Common myeloid progenitor, CD34-positive (primary cell): Measurements from ENCODE around the gene RUBCN.
"Not testable (repeated sequence)": the region's sequence is repeated elsewhere in the genome, so short reads cannot be mapped to it uniquely, and the experiment has no call there.

Experiments used
- CTCF ChIA-PET: fragments of 350-600 bp; sonication (Branson Sonifier 250); formaldehyde crosslinking; loops from one replicate; lab custom pipeline; 2021; ENCODE audit warnings: antibody characterized with exemption; lab: Charles Lee
- POLR2A ChIA-PET: fragments of 350-600 bp; sonication (Branson Sonifier 250); formaldehyde crosslinking; loops from one replicate; lab custom pipeline; 2021; ENCODE audit warnings: antibody characterized with exemption; lab: Charles Lee
- DNase-seq, 3 donors: peaks; one replicate each; pipeline versions ENCODE4 v3.0.0 to v3.0.0-alpha.2; 2013
- H3K27ac ChIP-seq, 2 experiments: 1 replicate in 1 of 2; 2 replicates in 1 of 2; pipeline ENCODE4 v1.7.0; 2013; ENCODE audit warnings: inconsistent platforms in 2 of 2, low read length in 2 of 2, mild to moderate bottlenecking in 2 of 2, low read depth in 1 of 2, moderate library complexity in 1 of 2; ENCODE audit not compliant: severe bottlenecking in 2 of 2, insufficient read depth in 1 of 2, poor library complexity in 1 of 2
- H3K27me3 ChIP-seq, 5 experiments: replicated peaks in 2 of 5; 1 replicate in 3 of 5; 2 replicates in 2 of 5; pipeline versions ENCODE4 v1.6.1 to v1.7.0; 2013; ENCODE audit warnings: low read length in 4 of 5, mild to moderate bottlenecking in 2 of 5, moderate library complexity in 2 of 5, inconsistent platforms in 1 of 5; ENCODE audit not compliant: insufficient read depth in 5 of 5, control insufficient read depth in 4 of 5
- H3K36me3 ChIP-seq, 4 experiments: 1 replicate in 2 of 4; 2 replicates in 2 of 4; pipeline versions ENCODE4 v1.6.1 to v1.7.0; 2013; ENCODE audit warnings: low read length in 3 of 4, control low read depth in 1 of 4, mild to moderate bottlenecking in 1 of 4; ENCODE audit not compliant: control insufficient read depth in 4 of 4, insufficient read depth in 4 of 4
- H3K4me1 ChIP-seq, 4 experiments: 1 replicate in 3 of 4; 2 replicates in 1 of 4; pipeline versions ENCODE4 v1.6.1 to v1.7.1; 2013; ENCODE audit warnings: low read length in 3 of 4, mild to moderate bottlenecking in 3 of 4, control low read depth in 1 of 4, inconsistent platforms in 1 of 4, moderate library complexity in 1 of 4; ENCODE audit not compliant: control insufficient read depth in 4 of 4, insufficient read depth in 4 of 4; ENCODE audit errors: control extremely low read depth in 1 of 4
- H3K4me3 ChIP-seq, 7 experiments: 1 replicate in 4 of 7; 2 replicates in 3 of 7; pipeline versions ENCODE4 v1.5.1 to v1.7.0; 2013; ENCODE audit warnings: mild to moderate bottlenecking in 7 of 7, low read length in 6 of 7, moderate library complexity in 6 of 7, inconsistent platforms in 2 of 7, low read depth in 2 of 7, control low read depth in 1 of 7; ENCODE audit not compliant: insufficient read depth in 4 of 7, control insufficient read depth in 1 of 7; ENCODE audit errors: extremely low read depth in 1 of 7
- H3K9me3 ChIP-seq, 5 experiments: 1 replicate in 4 of 5; 2 replicates in 1 of 5; pipeline versions ENCODE4 v1.6.1 to v1.7.1; 2013; ENCODE audit warnings: low read length in 4 of 5, mild to moderate bottlenecking in 2 of 5, inconsistent platforms in 1 of 5, low read depth in 1 of 5, moderate library complexity in 1 of 5; ENCODE audit not compliant: control insufficient read depth in 4 of 5, insufficient read depth in 2 of 5; ENCODE audit errors: control extremely low read depth in 1 of 5
- WGBS: methylation state at CpG from one replicate; pipeline ENCODE4 v1.1.5; 2013; ENCODE audit not compliant: insufficient coverage; 5-methylcytosine and 5-hydroxymethylcytosine counted together

Gene RUBCN

DNA sequence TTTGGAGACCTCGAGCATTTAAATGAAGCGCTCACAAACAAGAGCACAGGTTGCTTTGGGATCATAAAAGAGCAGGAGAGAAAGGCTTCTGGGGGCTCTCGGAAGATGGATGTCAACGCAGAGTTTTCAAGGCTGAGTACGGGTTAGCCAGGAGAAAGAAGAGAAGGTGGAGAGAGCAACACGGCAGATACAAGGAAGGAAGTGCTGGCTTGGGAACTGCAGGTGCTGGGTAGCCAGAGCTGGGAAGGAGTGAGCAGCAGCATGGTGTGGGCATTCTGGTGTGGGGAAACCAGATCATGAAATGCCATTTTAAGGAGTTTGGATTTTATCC, 580 bp upstream of the RUBCN start:
- Histone ChIP-seq H3K27me3 (no peaks in the 10 kb centered on the region), H3K9me3 (no peaks in the 10 kb centered on the region), H3K4me3 (peak overlapping the region; percentile 76 to 95 (median 88)), H3K36me3 (no peaks in the 10 kb centered on the region), H3K27ac (peak overlapping the region; percentile 34 to 71), H3K4me1 (peaks cover 7 to 30% (median 29%) of the 10 kb centered on the region in 4 experiments)
- CTCF ChIA-PET = interaction anchor here (1.2 kb wide), 1 partner anchor 12 kb away, joined by 5 read pairs; no protein-coding TSS in a partner anchor
- no peak for DNase-seq
- POLR2A ChIA-PET = no interaction called here
- WGBS = 0% methylated on average over 5 of the region's 6 CpGs

DNA sequence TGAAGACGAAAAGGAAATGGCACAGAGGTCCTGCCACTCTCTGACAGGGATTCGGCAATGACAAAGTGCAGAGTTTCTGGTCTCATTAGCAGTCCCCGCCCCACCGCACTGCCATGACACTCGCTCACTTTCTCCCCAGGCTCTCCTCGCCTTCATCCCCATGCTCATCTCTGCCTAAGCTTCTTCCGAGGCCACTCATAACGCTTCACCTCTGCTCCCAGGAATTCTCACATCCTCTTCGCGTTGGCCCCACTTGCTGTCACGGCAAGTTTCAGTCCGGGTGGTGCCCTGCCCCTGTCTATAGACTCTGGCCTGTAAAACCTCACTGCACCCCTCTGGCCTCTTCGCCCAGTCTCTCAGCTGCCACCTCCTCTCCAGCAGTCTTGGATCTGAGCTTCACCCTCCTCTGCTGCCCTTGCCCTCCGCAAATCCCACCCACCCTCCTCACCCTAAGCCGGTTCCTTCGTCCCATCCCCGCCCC, 654 bp downstream of the RUBCN start:
- Histone ChIP-seq H3K27me3 (no peaks in the 10 kb centered on the region), H3K9me3 (no peaks in the 10 kb centered on the region), H3K4me1 (peaks cover 7 to 30% (median 29%) of the 10 kb centered on the region in 4 experiments), H3K36me3 (no peaks in the 10 kb centered on the region), H3K4me3 (peak overlapping the region; percentile 76 to 95 (median 88)), H3K27ac (peak overlapping the region; percentile 7 to 72)
- ChIA-PET POLR2A (no interaction called here), CTCF (interaction anchor here (1.0 to 1.1 kb wide), 2 partner anchors 13 to 66 kb away, joined by 3 read pairs; partner anchors contain the start of gene FYTTD1)
- peak in 2 of 3 donors; percentile 37 to 48 for DNase-seq
- 5% methylated on average over 17 of the region's 17 CpGs for WGBS

DNA sequence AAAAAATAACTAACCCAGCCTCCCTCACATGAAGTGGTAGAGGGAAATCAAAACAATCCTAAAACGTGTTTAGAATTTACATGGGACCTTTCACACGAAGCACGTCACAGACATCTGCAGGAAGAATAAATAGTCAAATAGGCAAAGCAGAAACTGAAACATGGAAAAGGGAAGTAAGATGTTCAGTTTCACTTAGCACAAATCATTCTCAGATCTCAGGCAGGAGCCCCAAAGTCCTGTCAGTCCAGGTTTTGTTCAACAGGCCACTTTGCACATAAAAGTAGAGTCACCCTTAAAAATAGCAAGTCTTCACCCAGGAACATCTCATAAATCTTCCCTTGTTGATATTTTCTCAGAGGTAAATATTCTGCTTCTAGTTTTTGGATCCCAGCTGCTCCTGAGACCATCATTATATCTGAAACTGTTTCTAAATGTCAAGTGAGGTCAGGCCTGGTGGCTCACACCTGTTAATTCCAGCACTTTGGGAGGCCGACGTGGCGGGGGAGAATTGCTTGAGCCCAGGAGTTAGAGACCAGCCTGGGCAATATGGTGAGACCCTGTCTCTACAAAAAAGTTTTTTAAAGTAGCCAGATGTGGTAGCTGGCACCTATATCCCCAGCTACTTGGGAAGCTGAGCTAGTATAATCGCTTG, 1.9 kb downstream of the RUBCN start:
- H3K27ac ChIP-seq = peak overlapping the region in 1 of 2 experiments; percentile 38
- H3K4me3 ChIP-seq = peak overlapping the region in 4 of 7 experiments; percentile 6 to 62 (median 42)
- peaks cover 7 to 30% (median 29%) of the 10 kb centered on the region in 4 experiments for H3K4me1 ChIP-seq
- POLR2A ChIA-PET = no interaction called here
- H3K36me3 ChIP-seq = no peaks in the 10 kb centered on the region
- no peaks in the 10 kb centered on the region for H3K9me3 ChIP-seq
- WGBS = 94% methylated on average over 3 of the region's 7 CpGs
- peak; percentile 64 to 89 (median 84) for DNase-seq
- CTCF ChIA-PET = interaction anchor here (0.6 to 0.8 kb wide), 3 partner anchors 12 to 397 kb away, joined by 3 read pairs; no protein-coding TSS in a partner anchor
- H3K27me3 ChIP-seq = no peaks in the 10 kb centered on the region

DNA sequence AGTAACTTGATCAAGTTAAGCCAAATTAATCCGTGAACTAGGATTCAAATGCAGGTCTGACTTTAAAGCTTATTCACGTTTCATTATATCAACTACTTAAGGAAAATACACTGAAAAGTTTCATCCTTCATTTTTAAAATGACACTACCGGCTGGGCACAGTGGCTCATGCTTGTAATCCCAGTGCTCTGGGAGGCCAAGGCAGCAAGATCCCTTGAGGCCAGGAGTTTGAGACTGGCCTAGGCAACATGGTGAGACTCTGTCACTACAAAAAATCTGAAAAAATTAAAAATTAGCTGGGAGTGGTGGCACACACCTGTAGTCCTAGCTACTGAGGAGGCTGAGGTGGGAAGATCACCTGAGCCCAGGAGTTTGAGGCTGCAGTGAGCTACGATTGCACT, 3.7 kb downstream of the RUBCN start:
- DNase-seq = no peak
- ChIA-PET POLR2A (no interaction called here), CTCF (interaction anchor here (1.1 to 1.7 kb wide), 4 partner anchors 16 to 32 kb away, joined by 3 to 7 read pairs (median 4); no protein-coding TSS in a partner anchor)
- WGBS = 100% methylated on average over 3 of the region's 4 CpGs
- H3K4me1 ChIP-seq = peaks cover 7 to 35% (median 29%) of the 10 kb centered on the region in 4 experiments
- no peaks in the 10 kb centered on the region for H3K36me3 ChIP-seq
- no peak overlapping the region for H3K27ac ChIP-seq
- no peaks in the 10 kb centered on the region for H3K27me3 ChIP-seq
- H3K4me3 ChIP-seq = no peak overlapping the region
- no peaks in the 10 kb centered on the region for H3K9me3 ChIP-seq

DNA sequence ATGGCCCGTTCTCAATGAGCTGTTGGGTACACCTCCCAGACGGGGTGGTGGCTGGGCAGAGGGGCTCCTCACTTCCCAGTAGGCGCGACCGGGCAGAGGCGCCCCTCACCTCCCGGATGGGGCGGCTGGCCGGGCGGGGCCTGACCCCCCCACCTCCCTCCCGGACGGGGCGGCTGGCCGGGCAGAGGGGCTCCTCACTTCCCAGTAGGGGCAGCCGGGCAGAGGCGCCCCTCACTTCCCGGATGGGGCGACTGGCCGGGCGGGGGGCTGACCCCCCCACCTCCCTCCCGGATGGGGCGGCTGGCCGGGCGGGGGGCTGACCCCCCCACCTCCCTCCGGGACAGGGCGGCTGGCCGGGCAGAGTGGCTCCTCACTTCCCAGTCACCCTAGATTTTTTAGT, 5.2 kb downstream of the RUBCN start:
- POLR2A ChIA-PET, H3K27ac ChIP-seq, H3K27me3 ChIP-seq, H3K36me3 ChIP-seq, H3K9me3 ChIP-seq, CTCF ChIA-PET, H3K4me3 ChIP-seq, DNase-seq: not testable (repeated sequence)
- peaks cover 3 to 27% (median 21%) of the 10 kb centered on the region in 4 experiments for H3K4me1 ChIP-seq
- WGBS = no CpG with 5 or more reads among the region's 27 CpGs

DNA sequence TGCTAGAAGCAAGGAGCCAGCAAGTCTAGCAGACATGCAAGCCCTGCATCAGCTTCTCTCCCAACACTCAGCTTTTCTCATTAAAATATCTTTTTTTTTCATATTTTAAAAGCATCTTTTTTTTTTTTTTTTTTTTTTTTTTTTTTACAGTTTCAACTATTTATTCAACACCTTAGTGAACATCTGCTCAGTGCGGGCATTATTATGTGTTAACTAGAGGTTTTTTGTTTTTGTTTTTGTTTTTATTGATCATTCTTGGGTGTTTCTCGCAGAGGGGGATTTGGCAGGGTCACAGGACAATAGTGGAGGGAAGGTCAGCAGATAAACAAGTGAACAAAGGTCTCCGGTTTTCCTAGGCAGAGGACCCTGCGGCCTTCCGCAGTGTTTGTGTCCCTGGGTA, 5.9 kb downstream of the RUBCN start:
- H3K27ac ChIP-seq, H3K9me3 ChIP-seq, H3K4me3 ChIP-seq, H3K36me3 ChIP-seq, POLR2A ChIA-PET, CTCF ChIA-PET, H3K27me3 ChIP-seq: not testable (repeated sequence)
- DNase-seq = peak in 1 of 3 donors; percentile 29
- WGBS = no CpG with 5 or more reads among the region's 5 CpGs
- peaks cover 2 to 23% (median 17%) of the 10 kb centered on the region in 4 experiments for H3K4me1 ChIP-seq

DNA sequence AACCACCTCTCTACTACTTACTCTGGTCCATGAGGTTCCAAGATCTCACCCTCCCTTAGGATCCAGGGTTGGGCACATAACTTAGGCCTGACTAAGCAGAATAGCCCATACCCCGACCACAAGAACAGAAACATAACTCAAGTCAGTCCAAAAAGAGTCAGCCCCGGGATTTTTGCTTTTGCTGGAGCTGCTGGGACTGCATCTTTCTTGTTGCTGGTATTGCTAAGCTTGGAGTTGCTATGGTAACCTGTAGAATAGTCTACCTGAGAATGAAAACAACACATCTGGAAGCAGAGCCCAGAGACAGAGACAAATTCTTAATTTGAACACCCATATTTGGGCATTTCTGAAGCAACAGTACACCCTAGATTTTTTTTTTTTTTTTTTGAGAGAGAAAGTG, 6.5 kb downstream of the RUBCN start:
- Histone ChIP-seq H3K4me3 (no peak overlapping the region), H3K4me1 (peaks cover 0 to 17% (median 11%) of the 10 kb centered on the region in 4 experiments), H3K27ac (no peak overlapping the region), H3K36me3 (peaks cover 0 to 2% (median 0%) of the 10 kb centered on the region in 4 experiments), H3K27me3 (no peaks in the 10 kb centered on the region), H3K9me3 (no peaks in the 10 kb centered on the region)
- DNase-seq = peak in 2 of 3 donors; percentile 52 to 66
- no CpG with 5 or more reads among the region's 2 CpGs for WGBS
- POLR2A ChIA-PET = no interaction called here
- CTCF ChIA-PET = interaction anchor here (1.1 kb wide), 2 partner anchors 11 to 14 kb away, joined by 3 read pairs; no protein-coding TSS in a partner anchor
